GM19238 (cell line): Measurements from ENCODE around the gene RGS16.

Source experiments
- DNase-seq: peaks from one replicate; pipeline ENCODE4 v3.0.0; 2011; ENCODE audit warnings: low spot score; ENCODE audit not compliant: insufficient read length

The RGS16 gene

GRCh38 chr1:182584746-182585145, 19.4 kb downstream of the RGS16 start:
- DNase-seq = no peak

DNA sequence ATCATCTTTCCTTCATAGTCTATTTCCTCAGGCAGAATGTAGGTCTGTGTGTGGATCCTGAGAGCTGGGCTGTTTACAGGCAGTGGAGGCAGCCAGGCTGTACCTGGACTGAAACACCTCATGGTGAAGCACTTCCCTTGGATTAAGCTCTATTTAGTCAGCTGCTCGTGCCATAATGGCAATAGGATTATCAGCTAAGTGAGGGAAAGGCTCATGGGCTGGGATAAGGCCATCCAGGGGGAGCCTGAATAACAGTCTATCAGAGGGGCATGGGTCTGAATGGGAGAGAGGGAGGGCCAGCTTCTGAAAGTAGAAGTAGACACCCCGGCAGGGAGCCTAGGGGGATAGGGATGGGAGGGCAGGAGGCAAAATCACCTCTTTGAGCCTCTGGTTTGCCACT, 23.5 kb downstream of the RGS16 start:
- no peak for DNase-seq

DNA sequence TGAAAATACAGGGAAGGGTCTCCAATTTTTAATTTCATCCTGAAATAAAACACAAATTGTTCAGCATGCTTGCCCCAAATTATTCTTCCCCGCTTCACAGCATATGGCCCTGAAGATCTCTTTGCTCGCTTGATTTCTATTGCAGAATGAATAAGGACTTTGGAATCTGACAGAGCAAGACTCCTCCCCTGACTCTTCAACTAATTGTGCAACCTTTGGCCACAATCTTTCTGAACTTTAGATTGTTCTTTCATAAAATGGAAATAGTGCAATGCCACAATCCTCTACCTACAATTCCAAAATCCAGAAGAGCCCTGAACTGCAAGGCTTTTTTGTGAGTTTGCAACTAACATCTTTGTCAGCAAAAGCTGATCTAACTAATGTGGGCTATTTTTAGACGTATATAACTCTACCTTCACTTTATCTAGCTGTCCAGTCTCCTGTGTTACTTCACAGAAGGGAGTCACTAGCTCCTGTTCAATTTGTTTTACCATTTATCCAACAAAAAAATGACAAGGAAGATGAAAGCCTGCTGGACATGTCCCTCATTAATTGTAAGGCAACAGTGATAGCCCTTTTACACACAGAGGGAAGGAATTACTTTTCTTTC, 28.5 kb downstream of the RGS16 start:
- DNase-seq = no peak

- no peak for DNase-seq
Observed at GRCh38 chr1:182574156-182574555, 30.0 kb downstream of the RGS16 start.

GRCh38 chr1:182570611-182570970, 33.6 kb downstream of the RGS16 start:
- no peak for DNase-seq

DNA sequence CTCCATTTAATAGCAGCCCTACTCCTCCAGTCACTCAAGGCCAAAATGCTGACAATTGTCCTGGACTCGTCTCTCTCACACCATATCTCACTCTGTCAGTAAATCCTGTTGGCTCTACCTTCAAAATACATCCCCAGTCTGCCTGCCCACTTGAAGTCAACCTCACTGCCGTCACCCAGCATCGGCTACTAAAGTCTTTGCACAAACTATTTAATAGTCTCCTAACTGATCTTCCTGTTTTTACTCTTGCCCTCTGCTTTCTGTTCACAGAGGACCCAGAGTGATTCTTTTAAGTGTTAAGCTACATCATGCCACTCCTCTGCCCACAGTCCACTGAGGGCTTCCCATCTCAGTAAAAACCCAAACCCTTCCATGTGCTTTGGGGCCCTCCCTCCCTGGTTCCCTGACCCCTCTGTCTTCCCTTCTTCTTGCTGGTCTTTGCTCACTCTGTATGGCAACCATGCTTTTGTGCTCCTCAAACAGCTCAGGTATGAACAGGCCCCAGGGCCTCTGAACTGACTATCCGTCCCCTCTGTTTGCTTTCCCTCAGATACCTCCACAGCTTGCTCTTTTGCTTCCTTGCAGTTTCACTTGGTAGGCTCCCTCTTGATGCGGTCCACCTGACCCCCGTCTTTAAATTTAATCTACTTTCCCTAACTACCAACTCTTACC, 34.1 kb downstream of the RGS16 start:
- DNase-seq = no peak

DNA sequence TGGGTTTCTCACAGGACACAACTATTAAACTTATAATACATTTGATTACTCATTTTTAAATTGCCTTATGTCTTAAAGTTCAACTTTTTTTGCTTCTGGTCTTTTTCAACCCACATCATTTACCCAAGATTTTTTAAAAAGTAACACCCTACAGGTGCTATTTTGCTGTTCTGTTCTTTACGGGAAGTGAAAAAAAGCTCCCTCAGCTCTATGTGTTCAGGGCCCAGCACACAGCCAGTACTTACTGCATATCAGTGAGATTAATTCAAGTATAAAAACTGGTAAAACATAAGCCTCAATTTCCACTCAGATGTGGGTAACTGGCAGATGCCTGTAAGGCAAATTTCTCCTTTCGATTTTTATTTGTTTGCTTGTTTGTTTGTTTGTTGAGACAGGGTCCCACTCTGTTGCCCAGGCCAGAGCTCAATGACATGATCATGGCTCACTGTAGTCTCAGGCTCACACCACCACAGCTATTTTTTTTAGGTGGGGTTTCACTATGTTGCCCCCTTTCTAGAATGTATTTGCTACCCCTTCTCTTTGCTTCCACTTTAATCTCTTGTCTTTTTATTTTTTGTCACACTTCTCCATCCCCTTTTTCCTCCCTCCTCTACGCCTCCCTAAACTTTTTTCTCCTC, 35.4 kb downstream of the RGS16 start:
- no peak for DNase-seq

GRCh38 chr1:182567629-182568028, 36.6 kb downstream of the RGS16 start:
- no peak for DNase-seq

GRCh38 chr1:182565537-182565936, 38.7 kb downstream of the RGS16 start:
- no peak for DNase-seq

- no peak for DNase-seq
Observed at GRCh38 chr1:182564406-182565004, 39.7 kb downstream of the RGS16 start.

GRCh38 chr1:182563095-182563494, 41.1 kb downstream of the RGS16 start:
- DNase-seq = no peak

- DNase-seq = no peak
Observed at GRCh38 chr1:182561456-182561855, 42.7 kb downstream of the RGS16 start.

- no peak for DNase-seq
Observed at GRCh38 chr1:182560392-182560984, 43.7 kb downstream of the RGS16 start.

- DNase-seq = no peak
Observed at GRCh38 chr1:182556279-182556678, 47.9 kb downstream of the RGS16 start.

- no peak for DNase-seq
Observed at GRCh38 chr1:182555493-182555892, 48.7 kb downstream of the RGS16 start.

DNA sequence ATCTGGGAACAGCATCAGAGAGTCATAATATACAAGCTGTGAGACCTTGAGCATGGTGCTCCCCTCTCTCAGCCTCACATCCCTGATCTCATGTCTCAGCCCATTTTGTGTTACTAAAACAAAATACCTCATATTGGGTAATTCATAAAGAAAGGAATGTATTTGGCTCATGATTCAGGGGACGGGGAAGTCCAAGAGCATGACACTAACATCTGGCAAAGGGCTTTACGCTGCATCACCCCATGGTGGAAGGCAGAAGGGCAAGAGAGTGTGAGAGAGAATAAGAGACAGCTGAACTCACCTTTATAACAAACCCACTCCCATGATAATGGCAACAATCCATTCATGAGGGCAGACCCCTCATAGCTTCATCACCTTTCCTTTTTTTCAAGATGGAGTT, 51.7 kb downstream of the RGS16 start:
- DNase-seq = no peak

GRCh38 chr1:182549811-182550210, 54.4 kb downstream of the RGS16 start:
- no peak for DNase-seq

DNA sequence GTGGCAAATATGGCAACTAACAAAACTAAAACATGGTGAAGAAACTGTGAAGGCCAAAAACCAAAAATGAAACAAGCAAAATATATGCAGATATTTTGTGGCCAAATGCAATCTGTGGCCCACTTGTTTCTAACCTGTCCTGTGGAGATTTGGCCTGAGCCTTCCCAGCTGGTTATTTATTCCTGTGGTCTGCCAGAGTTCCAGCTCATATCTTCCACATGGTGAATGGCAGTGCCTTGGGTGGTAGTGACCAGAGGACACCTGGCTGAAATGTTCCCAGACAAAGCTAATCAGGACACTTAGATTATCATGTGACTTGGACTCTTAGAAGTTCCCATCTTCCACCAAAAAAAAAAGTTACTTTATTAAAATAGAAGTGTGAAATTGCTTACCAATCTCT, 54.8 kb downstream of the RGS16 start:
- no peak for DNase-seq
